Activated naive CD8-positive, alpha-beta T cell treated with anti-CD3 and anti-CD28 coated beads for 36 hours (primary cell): ENCODE data around the gene C16orf86. TPM values are rescaled to one million over a fixed set of nuclear protein-coding genes. Genes with fewer than 3 reads are reported as not detected.

Experiments used
- DNase-seq: peaks from one replicate; pipeline ENCODE4 v3.0.0; 2021
- H3K27ac Mint-ChIP-seq: one replicate; pipeline ENCODE4 v1.8.0; 2022; ENCODE audit warnings: mild to moderate bottlenecking, moderate library complexity, mixed read lengths
- H3K27me3 Mint-ChIP-seq: one replicate; pipeline ENCODE4 v1.8.0; 2022; ENCODE audit warnings: mild to moderate bottlenecking, mixed read lengths
- H3K36me3 Mint-ChIP-seq: one replicate; pipeline ENCODE4 v1.8.0; 2021; ENCODE audit warnings: mild to moderate bottlenecking, mixed read lengths
- H3K4me1 Mint-ChIP-seq: one replicate; pipeline ENCODE4 v1.8.0; 2021; ENCODE audit warnings: mixed read lengths
- H3K4me3 Mint-ChIP-seq: one replicate; pipeline ENCODE4 v1.8.0; 2022; ENCODE audit warnings: mild to moderate bottlenecking, moderate library complexity, mixed read lengths
- H3K9me3 Mint-ChIP-seq: one replicate; pipeline ENCODE4 v1.8.0; 2022; ENCODE audit warnings: mixed read lengths
- total RNA-seq, 2 experiments: library from RNA; stranded (reverse); gene quantifications; one replicate each; pipeline ENCODE4 v1.2.3, GENCODE V29; 2021

The C16orf86 gene
- total RNA-seq, 2 experiments from 2014 or later = 1.3 to 1.8 TPM

- H3K4me1 Mint-ChIP-seq = peaks cover 26% of the 10 kb centered on the region
- H3K36me3 Mint-ChIP-seq = peaks cover 10% of the 10 kb centered on the region
- peak within 1 kb of the TSS; percentile 93 for H3K27ac Mint-ChIP-seq
- no peaks in the 10 kb centered on the region for H3K27me3 Mint-ChIP-seq
- H3K4me3 Mint-ChIP-seq = peak within 1 kb of the TSS; percentile 92
- peak; percentile 96 for DNase-seq
- H3K9me3 Mint-ChIP-seq = no peaks in the 10 kb centered on the region
Measured at GRCh38 chr16:67659675-67660563, 6.7 kb upstream of the C16orf86 start, which contains the start of gene ACD. TSS of gene ACD (minus strand) at chr16:67660260. CDS start at chr16:67660220, 40 bp downstream.

GRCh38 chr16:67660564-67661028 is 6.0 kb upstream of the C16orf86 start, which contains the start of gene PARD6A:
TSS of gene PARD6A (plus strand) at chr16:67660960. CDS start at chr16:67661039, 79 bp downstream.
- peaks cover 29% of the 10 kb centered on the region for H3K4me1 Mint-ChIP-seq
- peak; percentile 97 for DNase-seq
- H3K9me3 Mint-ChIP-seq = no peaks in the 10 kb centered on the region
- H3K27ac Mint-ChIP-seq = peak within 1 kb of the TSS; percentile 93
- H3K4me3 Mint-ChIP-seq = peak within 1 kb of the TSS; percentile 92
- H3K27me3 Mint-ChIP-seq = no peaks in the 10 kb centered on the region
- H3K36me3 Mint-ChIP-seq = peaks cover 10% of the 10 kb centered on the region

- H3K27ac Mint-ChIP-seq = peak overlapping the region; percentile 74
- peaks cover 10% of the 10 kb centered on the region for H3K36me3 Mint-ChIP-seq
- H3K4me3 Mint-ChIP-seq = peak overlapping the region; percentile 92
- peak; percentile 24 for DNase-seq
- H3K4me1 Mint-ChIP-seq = peaks cover 32% of the 10 kb centered on the region
- no peaks in the 10 kb centered on the region for H3K9me3 Mint-ChIP-seq
- H3K27me3 Mint-ChIP-seq = no peaks in the 10 kb centered on the region
Measured at GRCh38 chr16:67661101-67661761, 5.4 kb upstream of the C16orf86 start.

DNA sequence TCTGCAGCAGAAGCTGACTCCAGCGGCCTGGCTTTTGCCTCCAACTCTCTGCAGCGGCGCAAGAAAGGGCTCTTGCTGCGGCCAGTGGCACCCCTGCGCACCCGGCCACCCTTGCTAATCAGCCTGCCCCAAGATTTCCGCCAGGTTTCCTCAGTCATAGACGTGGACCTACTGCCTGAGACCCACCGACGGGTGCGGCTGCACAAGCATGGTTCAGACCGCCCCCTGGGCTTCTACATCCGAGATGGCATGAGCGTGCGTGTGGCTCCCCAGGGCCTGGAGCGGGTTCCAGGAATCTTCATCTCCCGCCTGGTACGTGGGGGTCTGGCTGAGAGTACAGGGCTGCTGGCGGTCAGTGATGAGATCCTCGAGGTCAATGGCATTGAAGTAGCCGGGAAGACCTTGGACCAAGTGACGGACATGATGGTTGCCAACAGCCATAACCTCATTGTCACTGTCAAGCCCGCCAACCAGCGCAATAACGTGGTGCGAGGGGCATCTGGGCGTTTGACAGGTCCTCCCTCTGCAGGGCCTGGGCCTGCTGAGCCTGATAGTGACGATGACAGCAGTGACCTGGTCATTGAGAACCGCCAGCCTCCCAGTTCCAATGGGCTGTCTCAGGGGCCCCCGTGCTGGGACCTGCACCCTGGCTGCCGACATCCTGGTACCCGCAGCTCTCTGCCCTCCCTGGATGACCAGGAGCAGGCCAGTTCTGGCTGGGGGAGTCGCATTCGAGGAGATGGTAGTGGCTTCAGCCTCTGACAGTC is 4.5 kb upstream of the C16orf86 start:
- no peak for DNase-seq
- H3K36me3 Mint-ChIP-seq = peaks cover 10% of the 10 kb centered on the region
- no peaks in the 10 kb centered on the region for H3K9me3 Mint-ChIP-seq
- no peak overlapping the region for H3K27ac Mint-ChIP-seq
- no peaks in the 10 kb centered on the region for H3K27me3 Mint-ChIP-seq
- peak overlapping the region; percentile 92 for H3K4me3 Mint-ChIP-seq
- peaks cover 32% of the 10 kb centered on the region for H3K4me1 Mint-ChIP-seq

DNA sequence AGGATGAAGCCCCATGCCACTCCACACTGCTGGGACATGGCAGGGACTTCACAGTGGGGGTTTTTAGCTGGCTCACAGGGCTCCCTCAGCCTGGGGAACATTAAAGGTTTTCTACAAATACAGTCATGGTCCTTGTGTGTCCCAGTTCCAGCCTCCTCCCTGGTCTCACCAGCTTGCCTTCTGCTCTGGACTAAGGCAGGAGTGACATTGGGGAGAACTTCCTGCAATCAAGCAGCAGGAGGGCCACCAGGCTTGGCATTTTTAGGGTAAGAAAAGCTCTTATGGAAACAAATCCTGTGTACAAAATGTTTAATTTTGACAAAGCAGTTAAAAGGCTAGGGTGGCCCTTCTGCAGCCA is 4.0 kb upstream of the C16orf86 start:
- peaks cover 34% of the 10 kb centered on the region for H3K4me1 Mint-ChIP-seq
- no peaks in the 10 kb centered on the region for H3K27me3 Mint-ChIP-seq
- no peak for DNase-seq
- peaks cover 10% of the 10 kb centered on the region for H3K36me3 Mint-ChIP-seq
- no peaks in the 10 kb centered on the region for H3K9me3 Mint-ChIP-seq
- no peak overlapping the region for H3K4me3 Mint-ChIP-seq
- no peak overlapping the region for H3K27ac Mint-ChIP-seq

- peak; percentile 52 for DNase-seq
- H3K36me3 Mint-ChIP-seq = peaks cover 8% of the 10 kb centered on the region
- H3K27me3 Mint-ChIP-seq = no peaks in the 10 kb centered on the region
- no peak overlapping the region for H3K27ac Mint-ChIP-seq
- H3K4me1 Mint-ChIP-seq = peaks cover 30% of the 10 kb centered on the region
- no peaks in the 10 kb centered on the region for H3K9me3 Mint-ChIP-seq
- H3K4me3 Mint-ChIP-seq = no peak overlapping the region
Measured at GRCh38 chr16:67663151-67663876, 3.3 kb upstream of the C16orf86 start.

GRCh38 chr16:67663877-67664222 is 2.8 kb upstream of the C16orf86 start:
- peaks cover 26% of the 10 kb centered on the region for H3K4me1 Mint-ChIP-seq
- DNase-seq = no peak
- no peak overlapping the region for H3K4me3 Mint-ChIP-seq
- H3K27ac Mint-ChIP-seq = no peak overlapping the region
- no peaks in the 10 kb centered on the region for H3K9me3 Mint-ChIP-seq
- H3K36me3 Mint-ChIP-seq = peaks cover 7% of the 10 kb centered on the region
- H3K27me3 Mint-ChIP-seq = no peaks in the 10 kb centered on the region

GRCh38 chr16:67664258-67664657 is 2.4 kb upstream of the C16orf86 start:
- Mint-ChIP-seq H3K27me3 (no peaks in the 10 kb centered on the region), H3K36me3 (peaks cover 4% of the 10 kb centered on the region), H3K9me3 (no peaks in the 10 kb centered on the region), H3K4me1 (peaks cover 22% of the 10 kb centered on the region), H3K27ac (no peak overlapping the region), H3K4me3 (no peak overlapping the region)
- no peak for DNase-seq

DNA sequence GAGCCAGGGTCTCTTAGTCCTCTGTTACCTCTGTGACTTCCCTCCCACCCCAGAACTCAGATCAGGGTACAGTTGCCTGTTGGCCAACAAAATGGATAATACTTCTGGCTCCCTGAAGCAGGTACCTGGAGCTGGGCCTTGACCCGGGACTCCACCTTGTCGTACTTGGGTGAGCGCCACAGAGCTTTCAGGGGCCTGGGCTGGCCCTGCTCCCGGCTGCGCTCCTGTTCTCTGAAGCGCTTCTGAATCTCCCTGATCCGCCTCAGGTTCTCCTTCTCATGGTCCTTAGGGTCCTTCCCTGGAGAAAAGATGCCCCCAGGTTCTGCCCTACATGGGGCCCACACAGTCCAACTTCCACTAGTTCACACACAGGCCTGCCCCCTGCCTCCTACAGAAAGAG is 1.7 kb upstream of the C16orf86 start:
- H3K4me3 Mint-ChIP-seq = no peak overlapping the region

DNA sequence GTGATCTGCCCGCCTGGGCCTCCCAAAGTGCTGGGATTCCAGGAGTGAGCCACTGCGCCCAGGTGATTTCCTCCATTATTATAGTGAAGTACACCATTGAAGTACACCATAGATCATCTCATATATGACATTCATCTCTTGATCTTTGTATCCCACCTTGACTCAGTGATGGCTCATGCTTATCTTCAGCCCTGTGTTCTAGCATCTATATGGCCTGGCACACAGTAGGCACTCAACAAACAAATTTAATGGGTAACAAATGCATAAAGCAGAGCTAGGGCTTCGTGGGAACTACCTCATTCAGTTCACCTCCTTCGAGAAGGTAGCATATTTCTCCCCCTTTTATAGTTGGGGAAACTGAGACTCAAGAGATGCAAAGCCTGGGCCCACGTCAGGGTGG is 1.0 kb upstream of the C16orf86 start:
- Mint-ChIP-seq H3K4me1 (peaks cover 22% of the 10 kb centered on the region), H3K4me3 (peak overlapping the region; percentile 78), H3K27ac (no peak overlapping the region), H3K27me3 (no peaks in the 10 kb centered on the region), H3K36me3 (peaks cover 1% of the 10 kb centered on the region), H3K9me3 (no peaks in the 10 kb centered on the region)
- no peak for DNase-seq

More for the DNA sequence above, 1.7 kb upstream of the C16orf86 start:
- peaks cover 1% of the 10 kb centered on the region for H3K36me3 Mint-ChIP-seq
- no peaks in the 10 kb centered on the region for H3K9me3 Mint-ChIP-seq
- H3K27ac Mint-ChIP-seq = no peak overlapping the region
- peaks cover 22% of the 10 kb centered on the region for H3K4me1 Mint-ChIP-seq
- no peak for DNase-seq
- H3K27me3 Mint-ChIP-seq = no peaks in the 10 kb centered on the region

DNA sequence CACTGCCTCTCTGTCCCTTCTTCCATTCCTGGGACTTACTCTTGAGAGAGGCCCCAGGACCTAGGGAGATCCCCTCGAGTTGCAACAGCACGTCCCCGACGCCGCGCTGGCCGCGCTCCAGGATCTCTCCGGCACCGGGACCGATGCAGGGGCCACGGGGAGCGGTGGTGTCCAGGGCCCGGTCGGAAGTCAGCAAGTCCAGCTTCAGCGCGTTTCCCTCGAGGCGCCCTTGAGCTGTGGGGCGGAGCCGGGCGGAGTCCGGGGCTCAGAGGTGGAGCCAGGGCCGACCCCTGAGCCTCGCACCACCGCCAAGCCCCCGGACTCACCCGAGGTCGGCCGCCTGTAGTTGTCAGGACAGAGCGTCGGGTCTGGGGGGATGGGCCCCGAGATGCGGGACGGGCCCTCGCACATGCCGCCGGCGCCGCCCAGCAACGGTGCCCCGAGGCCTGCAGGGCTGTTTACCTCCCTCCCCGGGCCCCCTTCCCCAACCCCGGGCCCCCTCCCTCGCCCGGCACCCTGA is 522 bp upstream of the C16orf86 start:
- peak overlapping the region; percentile 78 for H3K4me3 Mint-ChIP-seq
- no peak overlapping the region for H3K27ac Mint-ChIP-seq
- H3K27me3 Mint-ChIP-seq = no peaks in the 10 kb centered on the region
- H3K9me3 Mint-ChIP-seq = no peaks in the 10 kb centered on the region
- peaks cover 1% of the 10 kb centered on the region for H3K36me3 Mint-ChIP-seq
- peaks cover 20% of the 10 kb centered on the region for H3K4me1 Mint-ChIP-seq
- DNase-seq = peak; percentile 30

DNA sequence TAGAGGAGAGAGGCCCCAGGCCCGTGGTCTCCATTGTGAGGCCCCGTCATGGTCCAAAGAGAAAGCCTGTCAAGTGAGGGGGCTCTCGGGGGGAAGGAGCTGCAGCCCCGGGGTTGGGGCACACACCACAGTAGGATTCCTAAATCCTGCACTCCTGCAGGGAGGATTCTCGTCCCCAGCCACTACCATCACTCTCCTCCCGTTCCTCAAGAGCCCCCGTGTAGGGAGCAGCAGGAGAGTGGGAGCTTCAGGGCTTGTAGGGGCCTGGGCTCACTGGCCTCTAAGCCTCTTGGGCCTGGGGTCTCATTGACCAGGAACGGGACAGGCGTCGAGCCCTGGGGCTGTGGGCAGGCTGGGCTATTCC is 821 bp downstream of the C16orf86 start:
- Mint-ChIP-seq H3K4me1 (peaks cover 12% of the 10 kb centered on the region), H3K36me3 (peaks cover 1% of the 10 kb centered on the region), H3K27me3 (no peaks in the 10 kb centered on the region), H3K9me3 (no peaks in the 10 kb centered on the region), H3K27ac (peak overlapping the region; percentile 74), H3K4me3 (peak overlapping the region; percentile 91)
- no peak for DNase-seq

- H3K27me3 Mint-ChIP-seq = no peaks in the 10 kb centered on the region
- H3K4me1 Mint-ChIP-seq = peaks cover 12% of the 10 kb centered on the region
- no peak overlapping the region for H3K27ac Mint-ChIP-seq
- H3K9me3 Mint-ChIP-seq = no peaks in the 10 kb centered on the region
- peaks cover 1% of the 10 kb centered on the region for H3K36me3 Mint-ChIP-seq
- DNase-seq = peak; percentile 87
- no peak overlapping the region for H3K4me3 Mint-ChIP-seq
Measured at GRCh38 chr16:67667817-67668494, 1.3 kb downstream of the C16orf86 start.
